GM12878 (cell line): Measurements from ENCODE around the gene NFATC2. TPM values are rescaled to one million over a fixed set of nuclear protein-coding genes. Genes with fewer than 3 reads are reported as not detected.

Experiments
- ATAC-seq: fragments of 200-7000 bp; cut with Tn5 transposase; 3 replicates; pipeline ENCODE4 v1.9.1; 2020; ENCODE audit warnings: mild to moderate bottlenecking, moderate library complexity
- BruUV-seq: library from RNA; stranded (reverse); fragments of 400-500 nt; replicated peaks from 2 replicates; lab custom pipeline; 2021; lab: Mats Ljungman, UMichigan
- CTCF ChIA-PET: fragments of 300-600 bp; sonication (Branson Sonifier 250); formaldehyde crosslinking; extraction: SDS; loops from one replicate; lab custom pipeline; 2021; ENCODE audit warnings: inconsistent platforms; lab: Yijun Ruan, JAX
- POLR2A ChIA-PET: fragments of 350-600 bp; formaldehyde crosslinking; extraction: SDS; loops from one replicate; lab custom pipeline; 2021; ENCODE audit warnings: inconsistent platforms; lab: Charles Lee
- RAD21 ChIA-PET: fragments of 300-600 bp; sonication (Branson Sonifier 250); formaldehyde crosslinking; loops from one replicate; lab custom pipeline; 2023; ENCODE audit warnings: antibody characterized with exemption; ENCODE audit not compliant: unreplicated experiment; lab: Charles Lee
- SMC1A ChIA-PET: fragments of 300-600 bp; sonication (Branson Sonifier 250); formaldehyde crosslinking; loops from one replicate; lab custom pipeline; 2023; ENCODE audit not compliant: unreplicated experiment, uncharacterized antibody; lab: Charles Lee
- DNase-seq: peaks from one replicate; pipeline ENCODE4 v3.0.0-alpha.2; 2011; ENCODE audit warnings: low read depth, low spot score
- FAIRE-seq: peaks from 3 replicates; lab custom pipeline; 2011; peaks lifted over from hg19 to GRCh38; lab: Jason Lieb, UNC
- H2AFZ ChIP-seq: 2 replicates; pipeline ENCODE4 v1.6.0; 2011; ENCODE audit warnings: low read depth, low read length, control low read depth; ENCODE audit not compliant: control insufficient read depth
- H3K27ac ChIP-seq: 2 replicates; pipeline ENCODE4 v1.5.1; 2011; ENCODE audit warnings: control low read depth; ENCODE audit not compliant: control insufficient read depth, insufficient read depth
- H3K27me3 ChIP-seq, 2 experiments: replicated peaks in 1 of 2; 2 replicates each; pipeline versions ENCODE4 v1.6.0 to v1.6.1; 2011; ENCODE audit warnings: low read length in 1 of 2; ENCODE audit not compliant: control insufficient read depth in 2 of 2, insufficient read depth in 2 of 2
- H3K36me3 ChIP-seq, 2 experiments: 2 replicates each; pipeline ENCODE4 v1.5.1; 2011; ENCODE audit warnings: low read length in 1 of 2; ENCODE audit not compliant: control insufficient read depth in 2 of 2, insufficient read depth in 2 of 2
- H3K4me1 ChIP-seq: 2 replicates; pipeline ENCODE4 v1.6.1; 2011; ENCODE audit warnings: mild to moderate bottlenecking, low read length, moderate library complexity, mixed read lengths; ENCODE audit not compliant: control insufficient read depth, insufficient read depth
- H3K4me2 ChIP-seq: 2 replicates; pipeline ENCODE4 v1.6.0; 2011; ENCODE audit warnings: control low read depth; ENCODE audit not compliant: control insufficient read depth, insufficient read depth
- H3K4me3 ChIP-seq: fragments of 200-600 bp; sonication (generic); 2 replicates; pipeline ENCODE4 v1.5.1; 2016
- H3K79me2 ChIP-seq: 2 replicates; pipeline ENCODE4 v1.6.0; 2011; ENCODE audit warnings: low read length; ENCODE audit not compliant: control insufficient read depth, insufficient read depth
- H3K9ac ChIP-seq: 2 replicates; pipeline ENCODE4 v1.8.0; 2011; ENCODE audit warnings: low read length, control low read depth, mixed read lengths; ENCODE audit not compliant: control insufficient read depth, insufficient read depth
- H3K9me3 ChIP-seq: replicated peaks from 3 replicates; pipeline ENCODE4 v1.5.1; 2011; ENCODE audit warnings: mild to moderate bottlenecking, low read length; ENCODE audit not compliant: control insufficient read depth, insufficient read depth
- H4K20me1 ChIP-seq: 2 replicates; pipeline ENCODE4 v1.6.0; 2011; ENCODE audit not compliant: control insufficient read depth, insufficient read depth
- CBX3 ChIP-seq: fragments of 200-600 bp; sonication (generic); IDR thresholded peaks from 2 replicates; pipeline ENCODE4 v1.6.1; 2016; ENCODE audit warnings: low read depth, borderline replicate concordance
- IKZF1 ChIP-seq: fragments of 450-650 bp; conservative IDR thresholded peaks from 2 replicates; pipeline ENCODE4 v1.6.1; 2017; ENCODE audit warnings: antibody characterized with exemption, mild to moderate bottlenecking
- IRF4 ChIP-seq: IDR thresholded peaks from 2 replicates; pipeline ENCODE4 v1.6.1; 2011; ENCODE audit warnings: low read depth, low read length
- NR2F1 ChIP-seq: fragments of 450-650 bp; conservative IDR thresholded peaks from 2 replicates; pipeline ENCODE4 v1.6.1; 2017; ENCODE audit warnings: mild to moderate bottlenecking
- RAD21 ChIP-seq: IDR thresholded peaks from 2 replicates; pipeline ENCODE4 v1.6.1; 2011; ENCODE audit warnings: mild to moderate bottlenecking, low read depth, low read length, moderate library complexity; ENCODE audit not compliant: insufficient read depth
- RB1 ChIP-seq: fragments of 450-650 bp; formaldehyde crosslinking; IDR thresholded peaks from 2 replicates; pipeline ENCODE4 v1.6.1; 2017; ENCODE audit warnings: mild to moderate bottlenecking, borderline replicate concordance
- RCOR1 ChIP-seq: conservative IDR thresholded peaks from 2 replicates; pipeline ENCODE4 v1.6.1; 2012; ENCODE audit warnings: low read depth, low read length, improper control_type of control experiment
- SIN3A ChIP-seq: IDR thresholded peaks from 2 replicates; pipeline ENCODE4 v1.6.1; 2012; ENCODE audit warnings: low read depth, low read length, improper control_type of control experiment
- SMC3 ChIP-seq: IDR thresholded peaks from 2 replicates; pipeline ENCODE4 v1.6.1; 2011; ENCODE audit warnings: low read length, improper control_type of control experiment, borderline replicate concordance
- TCF3 ChIP-seq: IDR thresholded peaks from 2 replicates; pipeline ENCODE4 v1.6.1; 2012; ENCODE audit warnings: low read depth, mild to moderate bottlenecking, low read length, borderline replicate concordance; ENCODE audit not compliant: insufficient read depth
- TCF7 ChIP-seq: IDR thresholded peaks from 2 replicates; pipeline ENCODE4 v1.6.1; 2014; ENCODE audit warnings: antibody characterized with exemption, borderline replicate concordance
- YY1 ChIP-seq: IDR thresholded peaks from 2 replicates; pipeline ENCODE4 v1.6.1; 2011; ENCODE audit warnings: low read depth, mild to moderate bottlenecking, low read length
- ZNF217 ChIP-seq: fragments of 450-650 bp; IDR thresholded peaks from 2 replicates; pipeline ENCODE4 v1.6.1; 2017; ENCODE audit warnings: antibody characterized with exemption, mild to moderate bottlenecking
- ZSCAN29 ChIP-seq: fragments of 450-650 bp; IDR thresholded peaks from 2 replicates; pipeline ENCODE4 v1.6.1; 2017; ENCODE audit warnings: mild to moderate bottlenecking, moderate library complexity
- WGBS: methylation state at CpG from one replicate; pipeline ENCODE4 v1.1.6; 2016; ENCODE audit warnings: low lambda C conversion rate; ENCODE audit not compliant: insufficient replicate concordance, insufficient coverage; ENCODE audit errors: missing lambda C conversion rate; 5-methylcytosine and 5-hydroxymethylcytosine counted together
- in situ Hi-C: fragments of 300-500 bp; cut with MboI; formaldehyde crosslinking; loops from 9 replicates; pipeline ENCODE4 v1.14.3; 2018; ENCODE audit warnings: mixed read lengths
- intact Hi-C: fragments of 100-400 bp; cut with micrococcal nuclease; formaldehyde crosslinking; loops from one replicate; pipeline ENCODE4 v1.14.2; 2022; ENCODE audit not compliant: unreplicated experiment
- polyA plus RNA-seq, 11 experiments: library from polyadenylated mRNA; depleted of rRNA in 4 of 11; unstranded in 6 of 11; stranded (reverse) in 5 of 11; fragments of >200 nt; fragmentation: Nextera tagmentation in 4 of 11; fragmentation: Illumina TruSeq in 1 of 11; extraction: Ambion mirVana in 4 of 11; extraction: Trizol in 1 of 11; gene quantifications; 1 replicate in 1 of 11; 2 replicates in 10 of 11; pipeline versions ENCODE4 v1.2.1 to v1.2.3, GENCODE V29; 2011 to 2016; ENCODE audit warnings: inconsistent platforms in 2 of 11, missing spikeins in 2 of 11, low read depth in 1 of 11
- total RNA-seq, 4 experiments: library from RNA; depleted of rRNA in 3 of 4; stranded (reverse); fragments of >200 nt in 3 of 4; fragmentation: Illumina TruSeq in 1 of 4; extraction: Trizol in 1 of 4; gene quantifications; 2 replicates each; pipeline versions ENCODE4 v1.2.1 to v1.2.3, GENCODE V29; 2013 to 2021
- TF ChIP-seq, protein P1 (sequence below): fragments of 450-650 bp; conservative IDR thresholded peaks from 2 replicates; pipeline ENCODE4 v1.6.1; 2017; ENCODE audit warnings: mild to moderate bottlenecking, moderate library complexity
- TF ChIP-seq, protein P2 (sequence below): fragments of 450-650 bp; IDR thresholded peaks from 2 replicates; pipeline ENCODE4 v1.6.1; 2018; ENCODE audit warnings: mild to moderate bottlenecking, low read depth, moderate library complexity; ENCODE audit not compliant: partially characterized antibody
- TF ChIP-seq, protein P3 (sequence below): fragments of 150-350 bp; IDR thresholded peaks from 2 replicates; pipeline ENCODE4 v1.6.1; 2014; ENCODE audit warnings: mild to moderate bottlenecking, low read depth, low read length

NFATC2 gene
- total and polyA plus RNA-seq, 10 of the 15 experiments (the other 5 are each of a cell fraction or from before 2014, with no cell fraction given): 3.3 to 20.0 (median 7.3) TPM

DNA sequence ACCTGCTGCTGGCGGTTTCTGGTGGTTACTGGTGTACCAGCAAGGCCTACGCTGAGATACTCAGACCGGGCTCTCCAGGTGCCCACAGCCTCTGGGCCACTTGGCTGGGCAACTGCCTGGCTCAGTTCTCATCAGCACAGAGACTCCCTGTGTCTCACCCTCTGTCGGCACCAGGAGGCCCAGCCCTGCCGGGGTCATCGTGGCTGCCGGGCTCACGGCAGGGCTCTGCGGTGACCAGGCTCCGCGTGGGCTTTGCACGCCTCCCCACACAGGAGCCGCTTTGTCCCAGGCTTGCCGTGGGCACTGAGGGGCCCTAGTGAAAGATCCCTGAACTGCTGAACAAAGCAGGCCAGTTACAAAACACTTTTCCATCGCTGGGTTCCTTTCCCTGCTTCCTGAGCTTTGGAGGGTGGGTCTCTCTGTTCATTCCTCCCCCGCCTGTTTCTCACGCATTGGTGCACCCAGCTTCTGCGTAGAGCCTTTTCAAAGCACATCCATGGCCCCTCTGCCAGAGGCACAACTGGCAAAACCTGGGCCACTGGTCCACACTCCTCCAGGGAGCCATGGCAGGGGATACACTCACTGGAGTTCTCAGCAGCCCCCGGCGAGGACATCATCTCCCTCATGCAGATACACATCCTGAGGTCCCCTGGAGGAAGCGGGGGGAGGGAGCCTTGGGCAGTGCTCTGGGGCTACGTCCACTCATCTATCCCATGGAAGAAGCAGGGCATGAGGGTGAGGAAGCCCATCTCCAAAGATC lies 117.0 kb downstream of the NFATC2 start:
- Histone ChIP-seq H3K9ac (no peak overlapping the region; the same call in 1 of the 2 replicates), H3K4me2 (peak overlapping the region; percentile 38; the same call in 1 of the 2 replicates), H3K36me3 (peaks cover 6 to 7% of the 10 kb centered on the region in 2 experiments), H3K27me3 (no peaks in the 10 kb centered on the region), H3K4me1 (peaks cover 30% of the 10 kb centered on the region), H3K9me3 (no peaks in the 10 kb centered on the region), H4K20me1 (no peaks in the 10 kb centered on the region), H3K27ac (peak overlapping the region; percentile 51), H2AFZ (no peak overlapping the region; the same call in 1 of the 2 replicates)
- intact Hi-C loops: no loop called here
- WGBS: 67% methylated on average over 22 of the region's 22 CpGs
- FAIRE-seq: no peak
- CTCF ChIA-PET: no interaction called here
- TF ChIP-seq ZSCAN29: no peak
- no peak for TF ChIP-seq RB1
- TF ChIP-seq IRF4: no peak
- TF ChIP-seq IKZF1: no peak
- no peak for TF ChIP-seq YY1
- no peak for TF ChIP-seq ZNF217
- no peak for TF ChIP-seq RCOR1
- TF ChIP-seq SMC3: no peak
- TF ChIP-seq, protein P1, sequence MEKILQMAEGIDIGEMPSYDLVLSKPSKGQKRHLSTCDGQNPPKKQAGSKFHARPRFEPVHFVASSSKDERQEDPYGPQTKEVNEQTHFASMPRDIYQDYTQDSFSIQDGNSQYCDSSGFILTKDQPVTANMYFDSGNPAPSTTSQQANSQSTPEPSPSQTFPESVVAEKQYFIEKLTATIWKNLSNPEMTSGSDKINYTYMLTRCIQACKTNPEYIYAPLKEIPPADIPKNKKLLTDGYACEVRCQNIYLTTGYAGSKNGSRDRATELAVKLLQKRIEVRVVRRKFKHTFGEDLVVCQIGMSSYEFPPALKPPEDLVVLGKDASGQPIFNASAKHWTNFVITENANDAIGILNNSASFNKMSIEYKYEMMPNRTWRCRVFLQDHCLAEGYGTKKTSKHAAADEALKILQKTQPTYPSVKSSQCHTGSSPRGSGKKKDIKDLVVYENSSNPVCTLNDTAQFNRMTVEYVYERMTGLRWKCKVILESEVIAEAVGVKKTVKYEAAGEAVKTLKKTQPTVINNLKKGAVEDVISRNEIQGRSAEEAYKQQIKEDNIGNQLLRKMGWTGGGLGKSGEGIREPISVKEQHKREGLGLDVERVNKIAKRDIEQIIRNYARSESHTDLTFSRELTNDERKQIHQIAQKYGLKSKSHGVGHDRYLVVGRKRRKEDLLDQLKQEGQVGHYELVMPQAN: no peak
- TF ChIP-seq CBX3: no peak
- no peak for TF ChIP-seq SIN3A
- TF ChIP-seq, protein P2, sequence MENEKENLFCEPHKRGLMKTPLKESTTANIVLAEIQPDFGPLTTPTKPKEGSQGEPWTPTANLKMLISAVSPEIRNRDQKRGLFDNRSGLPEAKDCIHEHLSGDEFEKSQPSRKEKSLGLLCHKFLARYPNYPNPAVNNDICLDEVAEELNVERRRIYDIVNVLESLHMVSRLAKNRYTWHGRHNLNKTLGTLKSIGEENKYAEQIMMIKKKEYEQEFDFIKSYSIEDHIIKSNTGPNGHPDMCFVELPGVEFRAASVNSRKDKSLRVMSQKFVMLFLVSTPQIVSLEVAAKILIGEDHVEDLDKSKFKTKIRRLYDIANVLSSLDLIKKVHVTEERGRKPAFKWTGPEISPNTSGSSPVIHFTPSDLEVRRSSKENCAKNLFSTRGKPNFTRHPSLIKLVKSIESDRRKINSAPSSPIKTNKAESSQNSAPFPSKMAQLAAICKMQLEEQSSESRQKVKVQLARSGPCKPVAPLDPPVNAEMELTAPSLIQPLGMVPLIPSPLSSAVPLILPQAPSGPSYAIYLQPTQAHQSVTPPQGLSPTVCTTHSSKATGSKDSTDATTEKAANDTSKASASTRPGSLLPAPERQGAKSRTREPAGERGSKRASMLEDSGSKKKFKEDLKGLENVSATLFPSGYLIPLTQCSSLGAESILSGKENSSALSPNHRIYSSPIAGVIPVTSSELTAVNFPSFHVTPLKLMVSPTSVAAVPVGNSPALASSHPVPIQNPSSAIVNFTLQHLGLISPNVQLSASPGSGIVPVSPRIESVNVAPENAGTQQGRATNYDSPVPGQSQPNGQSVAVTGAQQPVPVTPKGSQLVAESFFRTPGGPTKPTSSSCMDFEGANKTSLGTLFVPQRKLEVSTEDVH: no peak
- TF ChIP-seq NR2F1: no peak
- TF ChIP-seq, protein P3, sequence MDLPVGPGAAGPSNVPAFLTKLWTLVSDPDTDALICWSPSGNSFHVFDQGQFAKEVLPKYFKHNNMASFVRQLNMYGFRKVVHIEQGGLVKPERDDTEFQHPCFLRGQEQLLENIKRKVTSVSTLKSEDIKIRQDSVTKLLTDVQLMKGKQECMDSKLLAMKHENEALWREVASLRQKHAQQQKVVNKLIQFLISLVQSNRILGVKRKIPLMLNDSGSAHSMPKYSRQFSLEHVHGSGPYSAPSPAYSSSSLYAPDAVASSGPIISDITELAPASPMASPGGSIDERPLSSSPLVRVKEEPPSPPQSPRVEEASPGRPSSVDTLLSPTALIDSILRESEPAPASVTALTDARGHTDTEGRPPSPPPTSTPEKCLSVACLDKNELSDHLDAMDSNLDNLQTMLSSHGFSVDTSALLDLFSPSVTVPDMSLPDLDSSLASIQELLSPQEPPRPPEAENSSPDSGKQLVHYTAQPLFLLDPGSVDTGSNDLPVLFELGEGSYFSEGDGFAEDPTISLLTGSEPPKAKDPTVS: no peak
- TF ChIP-seq TCF3: no peak
- TF ChIP-seq RAD21: no peak
- no peak for TF ChIP-seq TCF7
- TF ChIP-seq, all 136 proteins: peak for 0
- POLR2A ChIA-PET: no interaction called here
- DNase-seq: no peak
- Histone ChIP-seq H3K4me3 (no peak overlapping the region), H3K79me2 (no peaks in the 10 kb centered on the region; the same call in 1 of the 2 replicates)
- peak; percentile 45 for ATAC-seq
- in situ Hi-C loops: no loop called here
- RAD21 ChIA-PET: no interaction called here
- no TSS peak for BruUV-seq
- SMC1A ChIA-PET: no interaction called here
